Ramos (cell line): ENCODE results near the gene IGF2BP1.
"Not testable (repeated sequence)": the region's sequence is repeated elsewhere in the genome, so short reads cannot be mapped to it uniquely, and the experiment has no call there.

Source experiments
- in situ Hi-C: fragments of 300-500 bp; cut with MboI; formaldehyde crosslinking; loops from one replicate; pipeline ENCODE4 v1.14.3; 2022; ENCODE audit warnings: low sequenced_read_pairs; ENCODE audit not compliant: unreplicated experiment

The IGF2BP1 gene

GRCh38 chr17:49016775-49017463 lies 19.7 kb downstream of the IGF2BP1 start:
- in situ Hi-C loops = no loop called here

- in situ Hi-C loops = no loop called here
These were observed 21.0 kb downstream of the IGF2BP1 start for GRCh38 chr17:49018116-49018612.

GRCh38 chr17:49018748-49019147 lies 21.6 kb downstream of the IGF2BP1 start:
- in situ Hi-C loops = no loop called here

GRCh38 chr17:49020609-49021008 lies 23.4 kb downstream of the IGF2BP1 start:
- in situ Hi-C loops = no loop called here

- in situ Hi-C loops = no loop called here
These were observed 24.0 kb downstream of the IGF2BP1 start for GRCh38 chr17:49021095-49021767.

GRCh38 chr17:49021768-49022103 lies 24.6 kb downstream of the IGF2BP1 start:
- in situ Hi-C loops = no loop called here

- in situ Hi-C loops = no loop called here
These were observed 25.3 kb downstream of the IGF2BP1 start for GRCh38 chr17:49022391-49022941.

- in situ Hi-C loops = no loop called here
These were observed 27.3 kb downstream of the IGF2BP1 start for GRCh38 chr17:49024523-49024922.

- in situ Hi-C loops = not testable (repeated sequence)
These were observed 29.3 kb downstream of the IGF2BP1 start for GRCh38 chr17:49026447-49026846.

GRCh38 chr17:49028271-49028670 lies 31.1 kb downstream of the IGF2BP1 start:
- in situ Hi-C loops = no loop called here

GRCh38 chr17:49029801-49030200 lies 32.6 kb downstream of the IGF2BP1 start:
- in situ Hi-C loops = no loop called here

GRCh38 chr17:49031965-49032928 lies 35.1 kb downstream of the IGF2BP1 start:
- in situ Hi-C loops = no loop called here

- in situ Hi-C loops = no loop called here
These were observed 38.5 kb downstream of the IGF2BP1 start for GRCh38 chr17:49035470-49036269.

- in situ Hi-C loops = no loop called here
These were observed 39.1 kb downstream of the IGF2BP1 start for GRCh38 chr17:49036270-49036626.

GRCh38 chr17:49038138-49038537 lies 41.0 kb downstream of the IGF2BP1 start:
- in situ Hi-C loops = no loop called here

GRCh38 chr17:49038544-49038943 lies 41.4 kb downstream of the IGF2BP1 start:
- in situ Hi-C loops = no loop called here

- in situ Hi-C loops = not testable (repeated sequence)
These were observed 42.3 kb downstream of the IGF2BP1 start for GRCh38 chr17:49039518-49039917.

- in situ Hi-C loops = no loop called here
These were observed 44.3 kb downstream of the IGF2BP1 start for GRCh38 chr17:49041527-49041926.

- in situ Hi-C loops = no loop called here
These were observed 48.2 kb downstream of the IGF2BP1 start for GRCh38 chr17:49045376-49045775.

GRCh38 chr17:49046912-49047311 lies 49.7 kb downstream of the IGF2BP1 start:
- in situ Hi-C loops = no loop called here
